ACC112 (cell line): ENCODE measurements around the gene CLDN5.

Experiments used
- H2AFZ ChIP-seq: fragments of 200-600 bp; sonication (generic); one replicate; pipeline ENCODE4 v1.6.0; 2017; ENCODE audit warnings: antibody characterized with exemption, low read length; ENCODE audit not compliant: unreplicated experiment
- H3K27ac ChIP-seq: fragments of 200-600 bp; sonication (generic); 2 replicates; pipeline ENCODE4 v1.5.1; 2014; ENCODE audit warnings: low read depth, mild to moderate bottlenecking, antibody characterized with exemption, low read length, moderate library complexity
- H3K27me3 ChIP-seq: fragments of 200-600 bp; sonication (generic); 2 replicates; pipeline ENCODE4 v1.6.1; 2014; ENCODE audit warnings: mild to moderate bottlenecking, antibody characterized with exemption, low read length, moderate library complexity, mixed read lengths; ENCODE audit not compliant: insufficient read depth
- H3K36me3 ChIP-seq: fragments of 200-600 bp; sonication (generic); 2 replicates; pipeline ENCODE4 v1.6.1; 2016; ENCODE audit warnings: mild to moderate bottlenecking, antibody characterized with exemption, low read length, moderate library complexity, mixed read lengths; ENCODE audit not compliant: insufficient read depth
- H3K4me1 ChIP-seq: fragments of 200-600 bp; sonication (generic); one replicate; pipeline ENCODE4 v1.6.1; 2016; ENCODE audit warnings: low read length, mixed read lengths; ENCODE audit not compliant: insufficient read depth, unreplicated experiment, control insufficient read depth
- H3K4me3 ChIP-seq: fragments of 200-600 bp; sonication (generic); 2 replicates; pipeline ENCODE4 v1.5.1; 2014; ENCODE audit warnings: mild to moderate bottlenecking, low read depth, low read length
- H3K79me2 ChIP-seq: fragments of 200-600 bp; sonication (generic); one replicate; pipeline ENCODE4 v1.6.0; 2016; ENCODE audit warnings: low read length; ENCODE audit not compliant: control insufficient read depth, unreplicated experiment, insufficient read depth

The CLDN5 gene

DNA sequence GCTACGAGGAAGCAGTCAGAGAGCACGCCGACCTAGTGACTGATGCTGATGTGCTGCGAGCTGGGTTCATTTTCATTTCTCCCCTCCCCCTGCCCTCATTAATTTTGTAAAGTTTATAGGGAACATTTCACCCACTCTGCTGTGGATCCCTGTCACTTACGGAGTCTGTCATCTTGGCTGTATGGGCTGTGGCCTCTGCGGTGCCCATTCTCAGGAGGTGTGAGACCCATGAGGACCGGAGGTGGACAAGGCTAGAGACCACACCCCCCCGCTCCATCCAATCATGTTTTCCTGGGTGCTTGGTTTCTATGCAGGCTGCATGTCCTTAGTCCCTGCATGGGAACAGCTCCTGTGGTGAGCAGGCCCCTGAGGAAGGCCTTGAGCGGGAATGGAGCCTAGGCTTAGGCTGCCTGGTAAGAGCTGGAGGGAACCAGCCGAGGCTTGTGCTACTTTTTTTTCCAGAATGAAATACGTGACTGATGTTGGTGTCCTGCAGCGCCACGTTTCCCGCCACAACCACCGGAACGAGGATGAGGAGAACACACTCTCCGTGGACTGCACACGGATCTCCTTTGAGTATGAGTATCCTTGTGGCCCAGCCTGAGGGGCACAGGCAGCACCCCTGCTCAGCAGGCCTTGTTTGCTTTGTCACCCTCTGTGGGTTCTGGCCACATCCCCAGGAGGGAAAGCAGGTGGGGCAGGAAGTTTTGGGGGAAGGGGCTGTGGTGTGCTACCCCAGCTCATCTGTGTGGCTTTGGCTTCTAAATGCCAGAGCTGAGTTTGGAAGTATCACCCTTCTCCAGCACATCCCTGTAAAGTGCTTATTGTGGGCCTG is 19.1 kb downstream of the CLDN5 start:
- Histone ChIP-seq H3K27ac (no peak overlapping the region), H3K36me3 (no peaks in the 10 kb centered on the region), H2AFZ (no peak overlapping the region), H3K4me1 (no peaks in the 10 kb centered on the region), H3K27me3 (no peaks in the 10 kb centered on the region), H3K4me3 (no peak overlapping the region), H3K79me2 (no peaks in the 10 kb centered on the region)

DNA sequence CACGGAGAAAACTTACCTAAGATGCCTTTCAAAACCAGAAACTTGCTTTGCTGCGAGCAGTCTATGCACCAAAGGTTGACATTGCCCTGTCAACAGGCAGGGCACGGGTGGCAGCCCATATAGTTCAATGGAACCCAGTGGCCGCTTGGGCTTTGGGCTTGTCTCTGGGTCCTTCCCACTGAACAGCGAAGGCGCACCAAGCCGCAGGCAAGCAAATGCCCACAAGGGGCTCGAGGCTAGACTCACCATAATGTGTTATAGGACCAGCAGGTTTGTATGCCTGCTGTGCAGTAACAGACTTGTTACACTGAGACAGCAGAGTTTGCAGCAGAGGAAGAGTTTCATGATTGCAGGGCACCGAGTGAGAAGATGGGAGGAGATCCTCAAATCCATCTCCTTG is 20.3 kb downstream of the CLDN5 start:
- H3K36me3 ChIP-seq = no peaks in the 10 kb centered on the region
- no peak overlapping the region for H3K4me3 ChIP-seq

GRCh38 chr22:19503367-19503766 is 20.8 kb downstream of the CLDN5 start:
- Histone ChIP-seq H3K4me1 (no peaks in the 10 kb centered on the region), H3K79me2 (no peaks in the 10 kb centered on the region), H3K36me3 (no peaks in the 10 kb centered on the region), H3K27me3 (no peaks in the 10 kb centered on the region), H2AFZ (no peak overlapping the region), H3K4me3 (no peak overlapping the region), H3K27ac (no peak overlapping the region)

More for the DNA sequence above, 20.3 kb downstream of the CLDN5 start:
- H2AFZ ChIP-seq = no peak overlapping the region
- H3K4me1 ChIP-seq = no peaks in the 10 kb centered on the region
- H3K27me3 ChIP-seq = no peaks in the 10 kb centered on the region
- H3K79me2 ChIP-seq = no peaks in the 10 kb centered on the region
- no peak overlapping the region for H3K27ac ChIP-seq

DNA sequence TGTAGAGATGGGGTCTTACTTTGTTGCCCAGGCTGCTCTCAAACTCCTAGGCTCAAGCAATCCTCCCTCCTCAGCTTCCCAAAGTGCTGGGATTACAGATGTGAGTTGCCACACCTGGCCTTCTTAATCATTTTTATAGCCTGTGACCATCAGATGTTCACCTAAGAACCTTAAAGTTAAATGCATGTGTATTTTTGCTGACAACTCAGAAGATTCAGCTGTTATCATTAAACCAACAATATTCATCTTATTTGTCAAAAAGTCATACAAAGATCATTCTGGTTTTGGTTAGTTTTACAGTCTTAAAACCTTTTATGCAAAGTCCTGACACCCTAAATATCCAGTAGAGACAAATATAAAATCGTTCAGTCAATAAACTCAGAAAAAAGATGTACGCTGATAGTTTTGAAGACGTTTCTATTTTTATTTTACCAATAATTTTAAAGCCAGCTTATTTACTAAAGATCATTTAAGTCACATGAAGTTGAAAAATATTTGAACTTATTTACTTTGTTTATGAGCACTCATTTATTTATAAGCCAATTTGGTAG is 22.2 kb downstream of the CLDN5 start:
- no peaks in the 10 kb centered on the region for H3K27me3 ChIP-seq
- no peaks in the 10 kb centered on the region for H3K36me3 ChIP-seq
- H2AFZ ChIP-seq = no peak overlapping the region
- no peaks in the 10 kb centered on the region for H3K79me2 ChIP-seq
- H3K4me3 ChIP-seq = no peak overlapping the region
- no peak overlapping the region for H3K27ac ChIP-seq
- H3K4me1 ChIP-seq = peaks cover 5% of the 10 kb centered on the region

GRCh38 chr22:19499880-19500242 is 24.3 kb downstream of the CLDN5 start:
- no peak overlapping the region for H2AFZ ChIP-seq
- no peaks in the 10 kb centered on the region for H3K36me3 ChIP-seq
- peaks cover 7% of the 10 kb centered on the region for H3K4me1 ChIP-seq
- H3K4me3 ChIP-seq = no peak overlapping the region
- H3K79me2 ChIP-seq = no peaks in the 10 kb centered on the region
- H3K27me3 ChIP-seq = no peaks in the 10 kb centered on the region
- no peak overlapping the region for H3K27ac ChIP-seq

GRCh38 chr22:19499236-19499879 is 24.9 kb downstream of the CLDN5 start:
- no peaks in the 10 kb centered on the region for H3K79me2 ChIP-seq
- H3K4me3 ChIP-seq = no peak overlapping the region
- no peaks in the 10 kb centered on the region for H3K36me3 ChIP-seq
- H3K4me1 ChIP-seq = peaks cover 7% of the 10 kb centered on the region
- no peaks in the 10 kb centered on the region for H3K27me3 ChIP-seq
- H3K27ac ChIP-seq = no peak overlapping the region
- H2AFZ ChIP-seq = no peak overlapping the region

DNA sequence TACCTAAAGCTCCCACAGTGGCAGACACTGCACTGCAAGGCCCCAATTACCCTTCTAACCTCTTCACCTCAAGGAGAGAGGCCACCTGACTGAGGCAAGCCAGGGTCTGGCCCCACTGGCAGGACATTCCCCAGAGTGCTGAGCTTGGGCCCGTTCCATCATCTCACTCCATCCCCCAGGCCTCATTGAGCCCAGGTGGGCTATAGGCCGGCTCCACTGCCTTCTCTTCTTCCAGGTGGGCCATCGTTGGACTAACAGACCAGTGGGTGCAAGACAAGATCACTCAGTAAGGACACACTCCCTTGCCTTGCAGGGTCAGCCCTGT is 25.4 kb downstream of the CLDN5 start:
- Histone ChIP-seq H3K79me2 (no peaks in the 10 kb centered on the region), H3K4me1 (peaks cover 7% of the 10 kb centered on the region), H3K4me3 (no peak overlapping the region), H3K27ac (no peak overlapping the region), H2AFZ (no peak overlapping the region), H3K36me3 (no peaks in the 10 kb centered on the region), H3K27me3 (no peaks in the 10 kb centered on the region)

GRCh38 chr22:19498154-19498865 is 25.9 kb downstream of the CLDN5 start:
- Histone ChIP-seq H3K4me1 (peaks cover 7% of the 10 kb centered on the region), H3K4me3 (no peak overlapping the region), H3K27me3 (no peaks in the 10 kb centered on the region), H3K79me2 (no peaks in the 10 kb centered on the region), H2AFZ (no peak overlapping the region), H3K27ac (0 out of 2 replicates have a peak overlapping the region, but pooled peaks have one; percentile 66), H3K36me3 (no peaks in the 10 kb centered on the region)

- Histone ChIP-seq H3K4me3 (no peak overlapping the region), H3K4me1 (peaks cover 7% of the 10 kb centered on the region), H3K36me3 (no peaks in the 10 kb centered on the region), H2AFZ (no peak overlapping the region), H3K27me3 (no peaks in the 10 kb centered on the region), H3K79me2 (no peaks in the 10 kb centered on the region), H3K27ac (peak overlapping the region; percentile 66)
These were observed 27.0 kb downstream of the CLDN5 start for GRCh38 chr22:19497245-19497644.

DNA sequence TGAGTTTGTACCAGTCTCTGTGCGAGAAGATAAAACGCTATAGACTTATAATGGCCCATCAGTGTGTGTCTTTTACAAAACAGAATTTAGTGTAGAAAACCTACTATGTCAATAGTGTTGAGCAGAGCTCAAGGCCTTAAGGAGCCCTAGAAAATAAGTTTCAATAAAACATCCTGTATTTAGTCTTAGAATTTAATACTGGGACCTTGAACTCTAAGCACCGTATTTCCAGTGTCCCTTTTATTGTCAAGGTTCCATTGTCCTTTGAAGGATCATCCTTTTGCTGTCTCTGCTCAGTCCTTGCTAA is 27.9 kb downstream of the CLDN5 start:
- no peaks in the 10 kb centered on the region for H3K27me3 ChIP-seq
- no peak overlapping the region for H3K27ac ChIP-seq
- no peaks in the 10 kb centered on the region for H3K79me2 ChIP-seq
- peaks cover 7% of the 10 kb centered on the region for H3K4me1 ChIP-seq
- no peak overlapping the region for H3K4me3 ChIP-seq
- no peak overlapping the region for H2AFZ ChIP-seq
- no peaks in the 10 kb centered on the region for H3K36me3 ChIP-seq
